ENCODE data around the gene IL17C. TPM values are rescaled to one million over a fixed set of nuclear protein-coding genes. Genes with fewer than 3 reads are reported as not detected.
"Not testable (repeated sequence)": the region's sequence is repeated elsewhere in the genome, so short reads cannot be mapped to it uniquely, and the experiment has no call there.

The IL17C gene
- total RNA-seq, 1 experiment from 2014 or later: 1.9 TPM

- Mint-ChIP-seq H3K27me3 (ENCODE audit: low read depth) (no peaks in the 10 kb centered on the region; the same call in 1 of the 2 replicates), H3K36me3 (peaks cover 12% of the 10 kb centered on the region), H3K27ac (peak overlapping the region; percentile 91; the same call in 1 of the 2 replicates), H3K4me1 (peaks cover 5% of the 10 kb centered on the region), H3K4me3 (no peak overlapping the region), H3K9me3 (peaks cover 7% of the 10 kb centered on the region)
- ChIA-PET POLR2A (no interaction called here), CTCF (interaction anchor here (1.1 to 1.6 kb wide), 3 partner anchors 15 to 70 kb away, joined by 3 to 7 read pairs (median 4); no protein-coding TSS in a partner anchor)
- TF ChIP-seq RORB (CRISPR knock-in tag; IDR thresholded peaks at IDR 0.05) (no peak), E2F1 (CRISPR knock-in tag; IDR thresholded peaks at IDR 0.05) (no peak), CREB1 (CRISPR knock-in tag; IDR thresholded peaks at IDR 0.05) (no peak), ERG (CRISPR knock-in tag; IDR thresholded peaks at IDR 0.05) (no peak), JUN (CRISPR knock-in tag; IDR thresholded peaks at IDR 0.05) (no peak), ZNF416 (CRISPR knock-in tag; IDR thresholded peaks at IDR 0.05) (no peak), FOXP1 (CRISPR knock-in tag; IDR thresholded peaks at IDR 0.05; ENCODE audit: borderline replicate concordance) (no peak), ATF6 (CRISPR knock-in tag; IDR thresholded peaks at IDR 0.05) (no peak), TEAD1 (CRISPR knock-in tag; IDR thresholded peaks at IDR 0.05) (no peak), ZNF317 (CRISPR knock-in tag; IDR thresholded peaks at IDR 0.05; ENCODE audit: borderline replicate concordance, low read depth) (no peak), FOXJ3 (CRISPR knock-in tag; IDR thresholded peaks at IDR 0.05; ENCODE audit: borderline replicate concordance) (no peak), ZNF138 (CRISPR knock-in tag; conservative IDR thresholded peaks at IDR 0.05) (no peak), HMGA2 (CRISPR knock-in tag; IDR thresholded peaks at IDR 0.05) (no peak), ZNF425 (CRISPR knock-in tag; conservative IDR thresholded peaks at IDR 0.05) (no peak)
- DNase-seq (ENCODE audit: low spot score) (no peak), ATAC-seq (no peak)
These were observed 29.1 kb downstream of the IL17C start for GRCh38 chr16:88667461-88667860.

- DNase-seq (ENCODE audit: low spot score); ATAC-seq; H3K27me3 Mint-ChIP-seq (ENCODE audit: low read depth); POLR2A ChIA-PET; H3K27ac Mint-ChIP-seq; H3K4me1 Mint-ChIP-seq; H3K4me3 Mint-ChIP-seq; H3K9me3 Mint-ChIP-seq: not testable (repeated sequence)
- peaks cover 12% of the 10 kb centered on the region for H3K36me3 Mint-ChIP-seq
- CTCF ChIA-PET: interaction anchor here (2.1 to 8.4 kb wide), 2 partner anchors 11 to 18 kb away, joined by 8 to 111 read pairs; partner anchors contain the start of gene SNAI3
These were observed 31.1 kb downstream of the IL17C start for GRCh38 chr16:88669493-88669892.

GRCh38 chr16:88669980-88670379, 31.6 kb downstream of the IL17C start:
- H3K4me3 Mint-ChIP-seq: no peak overlapping the region
- ChIA-PET POLR2A (interaction anchor here (1.0 kb wide), 1 partner anchor 7 kb away, joined by 3 read pairs; the partner anchor contains the start of gene MVD), CTCF (interaction anchor here (1.7 to 8.4 kb wide), 3 partner anchors 10 to 37 kb away, joined by 3 to 111 read pairs (median 8); partner anchors contain the start of gene SNAI3)
- no peak for DNase-seq (ENCODE audit: low spot score)
- no peaks in the 10 kb centered on the region for H3K27me3 Mint-ChIP-seq (ENCODE audit: low read depth)
- H3K9me3 Mint-ChIP-seq: peaks cover 7% of the 10 kb centered on the region
- no peak for ATAC-seq
- no peak overlapping the region for H3K27ac Mint-ChIP-seq
- peaks cover 12% of the 10 kb centered on the region for H3K36me3 Mint-ChIP-seq
- H3K4me1 Mint-ChIP-seq: peaks cover 4% of the 10 kb centered on the region
- TF ChIP-seq E2F5 (CRISPR knock-in tag; IDR thresholded peaks at IDR 0.05): no peak
- TF ChIP-seq ETV6 (CRISPR knock-in tag; IDR thresholded peaks at IDR 0.05): no peak
- TF ChIP-seq PRDM15 (CRISPR knock-in tag; IDR thresholded peaks at IDR 0.05): no peak
- TF ChIP-seq FOXP1 (CRISPR knock-in tag; IDR thresholded peaks at IDR 0.05; ENCODE audit: borderline replicate concordance): no peak
- no peak for TF ChIP-seq FOXK1 (CRISPR knock-in tag; IDR thresholded peaks at IDR 0.05)
- no peak for TF ChIP-seq ATF2 (CRISPR knock-in tag; IDR thresholded peaks at IDR 0.05; ENCODE audit: borderline replicate concordance, low read depth)
